ENCODE results near the gene GRAMD1A.

DNA sequence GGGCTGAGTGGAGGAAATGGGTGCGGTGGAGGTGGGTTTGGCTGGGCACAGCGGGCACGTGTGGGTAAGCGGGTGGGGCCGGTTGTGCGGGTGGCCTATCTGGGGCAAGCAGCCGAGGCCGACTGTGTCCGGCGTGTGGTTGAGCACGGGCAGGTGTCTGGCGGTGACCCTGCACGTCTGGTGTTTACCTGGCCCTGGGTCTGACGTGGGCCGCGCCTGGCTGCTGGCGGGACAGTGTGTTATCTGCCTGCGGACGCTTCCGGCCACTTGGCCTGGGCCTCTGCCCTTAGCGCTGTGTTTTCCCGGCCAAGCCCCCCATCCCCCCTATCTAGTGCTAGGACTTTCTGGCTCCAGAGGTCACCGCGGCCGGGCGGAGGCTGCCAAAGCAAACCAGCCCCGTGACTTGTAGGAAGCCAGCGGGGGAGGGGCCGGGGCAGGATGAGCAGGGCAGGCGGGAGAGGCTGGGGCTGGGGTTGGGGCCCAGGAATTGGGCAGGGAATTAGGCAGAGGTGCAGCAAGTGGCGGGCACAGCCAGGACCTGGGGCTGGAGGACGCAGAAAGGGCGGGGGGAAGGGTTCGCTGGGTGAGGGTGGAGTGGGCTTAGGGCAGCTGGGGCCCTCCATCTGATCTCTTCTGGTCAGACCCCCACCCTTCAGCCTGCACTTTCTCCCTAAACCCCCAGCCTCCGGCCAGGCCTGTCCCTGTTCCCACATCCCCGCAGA lies 40.9 kb downstream of the GRAMD1A start:
- TF ChIP-seq EZH2 (IDR thresholded peaks at IDR 0.05) (no peak), EZH2phosphoT487 (IDR thresholded peaks at IDR 0.05) (no peak)
- TF ChIP-seq, protein P1, sequence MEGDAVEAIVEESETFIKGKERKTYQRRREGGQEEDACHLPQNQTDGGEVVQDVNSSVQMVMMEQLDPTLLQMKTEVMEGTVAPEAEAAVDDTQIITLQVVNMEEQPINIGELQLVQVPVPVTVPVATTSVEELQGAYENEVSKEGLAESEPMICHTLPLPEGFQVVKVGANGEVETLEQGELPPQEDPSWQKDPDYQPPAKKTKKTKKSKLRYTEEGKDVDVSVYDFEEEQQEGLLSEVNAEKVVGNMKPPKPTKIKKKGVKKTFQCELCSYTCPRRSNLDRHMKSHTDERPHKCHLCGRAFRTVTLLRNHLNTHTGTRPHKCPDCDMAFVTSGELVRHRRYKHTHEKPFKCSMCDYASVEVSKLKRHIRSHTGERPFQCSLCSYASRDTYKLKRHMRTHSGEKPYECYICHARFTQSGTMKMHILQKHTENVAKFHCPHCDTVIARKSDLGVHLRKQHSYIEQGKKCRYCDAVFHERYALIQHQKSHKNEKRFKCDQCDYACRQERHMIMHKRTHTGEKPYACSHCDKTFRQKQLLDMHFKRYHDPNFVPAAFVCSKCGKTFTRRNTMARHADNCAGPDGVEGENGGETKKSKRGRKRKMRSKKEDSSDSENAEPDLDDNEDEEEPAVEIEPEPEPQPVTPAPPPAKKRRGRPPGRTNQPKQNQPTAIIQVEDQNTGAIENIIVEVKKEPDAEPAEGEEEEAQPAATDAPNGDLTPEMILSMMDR (IDR thresholded peaks at IDR 0.05): no peak
